Measurements from ENCODE around the gene C17orf58. TPM values are rescaled to one million over a fixed set of nuclear protein-coding genes. Genes with fewer than 3 reads are reported as not detected.
"Not testable (repeated sequence)": the region's sequence is repeated elsewhere in the genome, so short reads cannot be mapped to it uniquely, and the experiment has no call there.

The C17orf58 gene
- total RNA-seq, 1 donor from 2014 or later: 43.9 TPM

GRCh38 chr17:67982034-67982640 lies 14.1 kb downstream of the C17orf58 start:
- Histone ChIP-seq H3K4me1 (no peaks in the 10 kb centered on the region), H3K4me3 (no peak overlapping the region), H4K20me1 (ENCODE audit: low read depth) (no peaks in the 10 kb centered on the region), H3K27ac (no peak overlapping the region), H2AFZ (replicated peaks) (no peak overlapping the region), H3K9ac (no peak overlapping the region), H3K9me3 (ENCODE audit: low read depth) (no peaks in the 10 kb centered on the region), H3K4me2 (no peak overlapping the region), H3K27me3 (no peaks in the 10 kb centered on the region), H3K36me3 (no peaks in the 10 kb centered on the region), H3F3A (ENCODE audit: low read depth) (peaks cover 17% of the 10 kb centered on the region), H3K79me2 (ENCODE audit: low read depth) (no peaks in the 10 kb centered on the region)
- Mint-ChIP-seq H3K9me3 (no peaks in the 10 kb centered on the region), H3K36me3 (peaks cover 10% of the 10 kb centered on the region), H3K4me3 (no peak overlapping the region), H3K4me1 (no peaks in the 10 kb centered on the region), H3K27me3 (ENCODE audit: insufficient read depth, low read depth) (no peaks in the 10 kb centered on the region), H3K27ac (no peak overlapping the region)
- TF ChIP-seq EZH2 (IDR thresholded peaks at IDR 0.05) (no peak), EZH2phosphoT487 (IDR thresholded peaks at IDR 0.05) (no peak), CTCF (IDR thresholded peaks at IDR 0.05) (no peak)
- DNase-seq (ENCODE audit: low spot score): no peak

GRCh38 chr17:67980883-67981282 lies 15.4 kb downstream of the C17orf58 start:
- not testable (repeated sequence) for H3K4me3 Mint-ChIP-seq; DNase-seq (ENCODE audit: low spot score); H3K4me1 Mint-ChIP-seq; H3K9me3 ChIP-seq (ENCODE audit: low read depth); H3K36me3 ChIP-seq; H3K4me2 ChIP-seq; H3K9me3 Mint-ChIP-seq; H3K27ac Mint-ChIP-seq; H4K20me1 ChIP-seq (ENCODE audit: low read depth); H3K4me3 ChIP-seq; H3K9ac ChIP-seq; H3K27me3 ChIP-seq; H3K27ac ChIP-seq; H3K27me3 Mint-ChIP-seq (ENCODE audit: insufficient read depth, low read depth); H2AFZ ChIP-seq (replicated peaks); H3K79me2 ChIP-seq (ENCODE audit: low read depth); H3K4me1 ChIP-seq
- H3K36me3 Mint-ChIP-seq: peaks cover 14% of the 10 kb centered on the region
- H3F3A ChIP-seq (ENCODE audit: low read depth): peaks cover 13% of the 10 kb centered on the region

- Histone ChIP-seq H3K4me1 (no peaks in the 10 kb centered on the region), H3K9ac (no peak overlapping the region), H3K27ac (no peak overlapping the region), H3K4me2 (no peak overlapping the region), H3K36me3 (no peaks in the 10 kb centered on the region), H3K9me3 (ENCODE audit: low read depth) (no peaks in the 10 kb centered on the region), H3K27me3 (no peaks in the 10 kb centered on the region), H3F3A (ENCODE audit: low read depth) (peaks cover 10% of the 10 kb centered on the region), H3K4me3 (no peak overlapping the region), H3K79me2 (ENCODE audit: low read depth) (no peaks in the 10 kb centered on the region), H2AFZ (replicated peaks) (no peak overlapping the region), H4K20me1 (ENCODE audit: low read depth) (no peaks in the 10 kb centered on the region)
- TF ChIP-seq CTCF (IDR thresholded peaks at IDR 0.05) (no peak), EZH2 (IDR thresholded peaks at IDR 0.05) (no peak), EZH2phosphoT487 (IDR thresholded peaks at IDR 0.05) (no peak)
- Mint-ChIP-seq H3K36me3 (peaks cover 17% of the 10 kb centered on the region), H3K27ac (no peak overlapping the region), H3K4me1 (no peaks in the 10 kb centered on the region), H3K27me3 (ENCODE audit: insufficient read depth, low read depth) (no peaks in the 10 kb centered on the region), H3K9me3 (no peaks in the 10 kb centered on the region), H3K4me3 (no peak overlapping the region)
- DNase-seq (ENCODE audit: low spot score): no peak
Measured at GRCh38 chr17:67980456-67980855, 15.8 kb downstream of the C17orf58 start.

- H3K4me1 Mint-ChIP-seq, H3K4me3 Mint-ChIP-seq: not testable (repeated sequence)
Measured at GRCh38 chr17:67976306-67976705, 20.0 kb downstream of the C17orf58 start.

More at GRCh38 chr17:67976306-67976705, 20.0 kb downstream of the C17orf58 start:
- H3K9ac ChIP-seq; H3K36me3 ChIP-seq; H3K27ac ChIP-seq; H3K79me2 ChIP-seq (ENCODE audit: low read depth); H3K9me3 ChIP-seq (ENCODE audit: low read depth); H4K20me1 ChIP-seq (ENCODE audit: low read depth); H3K4me2 ChIP-seq; H3K27me3 ChIP-seq; H3K4me3 ChIP-seq; H3K9me3 Mint-ChIP-seq; DNase-seq (ENCODE audit: low spot score); H3F3A ChIP-seq (ENCODE audit: low read depth); H3K27me3 Mint-ChIP-seq (ENCODE audit: insufficient read depth, low read depth); H2AFZ ChIP-seq (replicated peaks); H3K27ac Mint-ChIP-seq: not testable (repeated sequence)
- peaks cover 16% of the 10 kb centered on the region for H3K4me1 ChIP-seq
- H3K36me3 Mint-ChIP-seq: peaks cover 24% of the 10 kb centered on the region
